Activated T-helper 1 cell treated with anti-CD3 and anti-CD28 coated beads, Interleukin-12 subunit alpha, Interleukin-12 subunit beta, Interleukin-2, Interleukin-4 antibody, amounts not matched to agents 30 ng/mL and 10 ng/mL and 1 ng/mL, durations not matched to agents 14 hours and 24 hours and 36 hours (primary cell): ENCODE measurements around the gene DHTKD1. TPM values are rescaled to one million over a fixed set of nuclear protein-coding genes. Genes with fewer than 3 reads are reported as not detected.
A peak's percentile ranks its signal among the peaks of the same experiment; 100 is the strongest.

Experiments used
- DNase-seq: peaks from one replicate; pipeline ENCODE4 v3.0.0; 2021; ENCODE audit warnings: low spot score
- H3K27ac Mint-ChIP-seq: one replicate; pipeline ENCODE4 v1.8.0; 2021; ENCODE audit warnings: mild to moderate bottlenecking, mixed read lengths
- H3K27me3 Mint-ChIP-seq: one replicate; pipeline ENCODE4 v1.8.0; 2022; ENCODE audit warnings: mild to moderate bottlenecking, moderate library complexity, mixed read lengths; ENCODE audit not compliant: insufficient read depth
- H3K36me3 Mint-ChIP-seq: one replicate; pipeline ENCODE4 v1.8.0; 2021; ENCODE audit warnings: low read depth, mixed read lengths
- H3K4me1 Mint-ChIP-seq: one replicate; pipeline ENCODE4 v1.8.0; 2021; ENCODE audit warnings: low read depth, mixed read lengths
- H3K4me3 Mint-ChIP-seq: one replicate; pipeline ENCODE4 v1.8.0; 2021; ENCODE audit warnings: mild to moderate bottlenecking, moderate library complexity, mixed read lengths
- H3K9me3 Mint-ChIP-seq: one replicate; pipeline ENCODE4 v1.8.0; 2021; ENCODE audit warnings: mixed read lengths
- intact Hi-C: fragments of 100-400 bp; cut with micrococcal nuclease; formaldehyde crosslinking; loops from one replicate; pipeline ENCODE4 v1.15.1; 2024
- total RNA-seq: library from RNA; stranded (reverse); gene quantifications from 2 replicates; pipeline ENCODE4 v1.2.3, GENCODE V29; 2022

Gene DHTKD1
- total RNA-seq, 1 donor from 2014 or later = 22.6 TPM

DNA sequence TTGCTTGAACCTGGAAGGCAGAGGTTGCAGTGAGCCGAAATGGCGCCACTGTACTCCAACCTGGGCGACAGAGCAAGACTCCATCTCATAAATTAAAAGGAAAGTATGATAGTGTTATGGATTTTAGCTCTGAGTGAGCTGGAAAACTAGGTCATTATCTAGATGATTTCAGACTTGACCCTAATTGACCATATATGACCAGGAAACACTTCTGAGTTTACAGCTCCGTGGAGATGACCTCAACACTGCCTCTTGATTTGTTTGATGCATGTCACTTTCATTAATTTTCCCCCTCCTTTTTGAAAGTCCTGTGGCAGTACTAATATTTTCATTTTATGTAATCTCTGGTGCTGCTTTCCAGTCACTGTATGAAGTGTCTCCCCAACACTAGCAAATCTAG lies 52.9 kb downstream of the DHTKD1 start:
- Mint-ChIP-seq H3K4me3 (peak overlapping the region; percentile 59), H3K27me3 (no peaks in the 10 kb centered on the region), H3K4me1 (peaks cover 34% of the 10 kb centered on the region), H3K36me3 (peaks cover 46% of the 10 kb centered on the region), H3K9me3 (no peaks in the 10 kb centered on the region), H3K27ac (peak overlapping the region; percentile 95)
- intact Hi-C loops = loop anchor here (1.0 to 10.0 kb wide), 9 partner anchors 8 to 1181 kb away; partner anchors contain the start of genes MCM10 and NUDT5
- DNase-seq = no peak

GRCh38 chr10:12129222-12130111 lies 60.7 kb downstream of the DHTKD1 start, which contains the start of gene SEC61A2:
SEC61A2 (plus strand) TSS chr10:12129677; CDS start chr10:12129788, 111 bp downstream.
- H3K27ac Mint-ChIP-seq = peak within 1 kb of the TSS; percentile 90
- peak within 1 kb of the TSS; percentile 94 for H3K4me3 Mint-ChIP-seq
- no peaks in the 10 kb centered on the region for H3K9me3 Mint-ChIP-seq
- peaks cover 49% of the 10 kb centered on the region for H3K4me1 Mint-ChIP-seq
- peak; percentile 99 for DNase-seq
- H3K27me3 Mint-ChIP-seq = no peaks in the 10 kb centered on the region
- intact Hi-C loops = loop anchor here (1.0 to 10.0 kb wide), 6 partner anchors 17 to 1219 kb away; partner anchors contain the start of genes DHTKD1, NUDT5, SEPHS1 and UPF2
- H3K36me3 Mint-ChIP-seq = peaks cover 23% of the 10 kb centered on the region

GRCh38 chr10:12130237-12130872 lies 61.6 kb downstream of the DHTKD1 start:
- H3K4me3 Mint-ChIP-seq = peak overlapping the region; percentile 94
- intact Hi-C loops = loop anchor here (1.0 kb wide), 1 partner anchor 65 kb away; the partner anchor contains the start of gene NUDT5
- H3K4me1 Mint-ChIP-seq = peaks cover 46% of the 10 kb centered on the region
- H3K27me3 Mint-ChIP-seq = no peaks in the 10 kb centered on the region
- H3K36me3 Mint-ChIP-seq = peaks cover 24% of the 10 kb centered on the region
- DNase-seq = peak; percentile 37
- H3K9me3 Mint-ChIP-seq = no peaks in the 10 kb centered on the region
- peak overlapping the region; percentile 90 for H3K27ac Mint-ChIP-seq

DNA sequence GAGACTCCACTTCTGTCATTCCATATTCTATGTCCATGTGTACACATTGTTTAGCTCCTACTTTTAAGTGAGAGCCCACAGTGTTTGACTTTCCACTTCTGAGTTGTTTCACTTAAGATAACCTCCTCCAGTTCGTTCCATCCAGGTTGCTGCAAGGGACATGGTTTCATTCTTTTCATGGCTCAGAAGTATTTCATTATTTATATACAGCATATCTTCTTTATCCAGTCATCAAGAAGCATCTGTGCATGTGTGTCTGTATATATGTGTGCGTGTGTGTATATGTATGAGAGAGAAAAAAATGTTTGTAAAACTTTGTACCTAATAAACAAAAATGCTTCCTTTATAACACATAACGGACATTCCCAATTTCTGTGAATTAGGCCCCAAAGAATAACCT lies 66.9 kb downstream of the DHTKD1 start:
- intact Hi-C loops = no loop called here
- H3K36me3 Mint-ChIP-seq = peaks cover 33% of the 10 kb centered on the region
- H3K9me3 Mint-ChIP-seq = no peaks in the 10 kb centered on the region
- DNase-seq = no peak
- no peak overlapping the region for H3K27ac Mint-ChIP-seq
- H3K4me1 Mint-ChIP-seq = peaks cover 19% of the 10 kb centered on the region
- H3K4me3 Mint-ChIP-seq = no peak overlapping the region
- no peaks in the 10 kb centered on the region for H3K27me3 Mint-ChIP-seq

GRCh38 chr10:12140038-12140437 lies 71.3 kb downstream of the DHTKD1 start:
- H3K27ac Mint-ChIP-seq = no peak overlapping the region
- H3K27me3 Mint-ChIP-seq = no peaks in the 10 kb centered on the region
- H3K4me1 Mint-ChIP-seq = peaks cover 3% of the 10 kb centered on the region
- H3K4me3 Mint-ChIP-seq = no peak overlapping the region
- H3K36me3 Mint-ChIP-seq = peaks cover 52% of the 10 kb centered on the region
- no peaks in the 10 kb centered on the region for H3K9me3 Mint-ChIP-seq
- no peak for DNase-seq
- intact Hi-C loops = no loop called here

GRCh38 chr10:12144538-12144937 lies 75.8 kb downstream of the DHTKD1 start:
- H3K9me3 Mint-ChIP-seq = no peaks in the 10 kb centered on the region
- no peak for DNase-seq
- peaks cover 3% of the 10 kb centered on the region for H3K4me1 Mint-ChIP-seq
- intact Hi-C loops = no loop called here
- H3K4me3 Mint-ChIP-seq = no peak overlapping the region
- H3K27me3 Mint-ChIP-seq = no peaks in the 10 kb centered on the region
- H3K36me3 Mint-ChIP-seq = peaks cover 54% of the 10 kb centered on the region
- H3K27ac Mint-ChIP-seq = no peak overlapping the region

DNA sequence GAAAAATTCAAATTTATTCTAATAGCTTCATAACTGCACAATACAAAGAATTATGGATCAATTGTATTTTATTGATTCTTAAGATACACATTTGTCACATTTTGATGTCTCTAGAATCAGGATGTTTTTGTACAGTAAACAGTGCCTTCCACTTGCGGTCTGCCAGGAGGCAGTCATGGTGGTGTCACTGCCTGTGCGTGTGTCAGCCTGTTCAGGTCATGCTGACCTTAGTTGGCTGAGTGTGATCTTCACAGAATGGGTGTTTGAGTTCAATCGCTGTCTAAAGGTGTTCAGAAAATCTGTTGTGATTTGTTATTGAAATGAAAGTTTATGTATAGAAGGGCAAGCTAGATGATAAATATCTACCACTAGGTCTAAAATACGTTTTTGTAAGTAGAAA lies 81.4 kb downstream of the DHTKD1 start:
- Mint-ChIP-seq H3K27me3 (no peaks in the 10 kb centered on the region), H3K4me3 (no peak overlapping the region), H3K36me3 (peaks cover 43% of the 10 kb centered on the region), H3K4me1 (peaks cover 10% of the 10 kb centered on the region), H3K27ac (no peak overlapping the region), H3K9me3 (no peaks in the 10 kb centered on the region)
- DNase-seq = no peak
- intact Hi-C loops = no loop called here

DNA sequence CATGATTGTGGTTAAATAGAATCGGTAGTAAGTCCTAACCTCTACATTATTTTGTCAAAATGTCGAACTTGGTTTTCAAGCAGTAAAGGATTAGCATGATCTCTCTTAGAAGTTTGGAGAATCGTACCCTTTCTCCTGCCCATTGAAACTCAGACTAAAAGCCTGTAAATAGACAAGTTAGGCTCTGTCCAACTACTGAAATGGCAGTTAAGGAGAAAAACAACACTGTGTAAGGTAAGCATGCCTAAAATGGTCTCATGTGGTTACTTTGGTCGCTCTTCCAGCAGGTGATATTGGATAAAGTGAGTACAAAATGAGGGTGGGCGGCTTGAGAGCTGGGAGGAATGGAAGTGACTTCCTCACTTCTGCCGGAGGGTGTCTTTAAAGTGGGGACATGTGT lies 85.8 kb downstream of the DHTKD1 start:
- Mint-ChIP-seq H3K27ac (no peak overlapping the region), H3K36me3 (peaks cover 37% of the 10 kb centered on the region), H3K4me1 (peaks cover 10% of the 10 kb centered on the region), H3K4me3 (no peak overlapping the region), H3K27me3 (no peaks in the 10 kb centered on the region), H3K9me3 (no peaks in the 10 kb centered on the region)
- DNase-seq = no peak
- intact Hi-C loops = no loop called here

GRCh38 chr10:12156367-12157123 lies 87.8 kb downstream of the DHTKD1 start:
- no peak for DNase-seq
- no peaks in the 10 kb centered on the region for H3K27me3 Mint-ChIP-seq
- H3K36me3 Mint-ChIP-seq = peaks cover 40% of the 10 kb centered on the region
- no peak overlapping the region for H3K27ac Mint-ChIP-seq
- H3K4me3 Mint-ChIP-seq = no peak overlapping the region
- no peaks in the 10 kb centered on the region for H3K9me3 Mint-ChIP-seq
- H3K4me1 Mint-ChIP-seq = peaks cover 6% of the 10 kb centered on the region
- intact Hi-C loops = no loop called here

DNA sequence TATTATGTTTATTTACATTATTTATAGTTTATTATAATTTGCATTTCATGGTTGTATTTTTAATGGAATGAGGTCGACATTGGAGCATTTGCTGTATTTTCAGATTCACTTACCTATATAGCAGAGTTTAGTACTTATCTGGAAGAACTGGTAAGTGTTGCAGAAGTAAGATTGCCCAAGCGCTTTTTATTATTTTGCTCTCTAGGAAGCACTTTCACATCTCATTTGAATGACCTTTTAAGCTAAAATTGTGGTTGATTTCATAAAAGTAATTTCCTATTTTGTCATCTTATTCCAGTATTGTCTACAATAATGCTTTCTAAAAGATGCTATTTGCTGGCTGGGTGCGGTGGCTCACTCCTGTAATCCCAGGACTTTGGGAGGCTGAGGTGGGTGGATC lies 89.4 kb downstream of the DHTKD1 start:
- no peak overlapping the region for H3K27ac Mint-ChIP-seq
- H3K4me3 Mint-ChIP-seq = no peak overlapping the region
- H3K27me3 Mint-ChIP-seq = no peaks in the 10 kb centered on the region
- intact Hi-C loops = no loop called here
- no peak for DNase-seq
- H3K36me3 Mint-ChIP-seq = peaks cover 42% of the 10 kb centered on the region
- H3K9me3 Mint-ChIP-seq = no peaks in the 10 kb centered on the region
- H3K4me1 Mint-ChIP-seq = peaks cover 6% of the 10 kb centered on the region

GRCh38 chr10:12160664-12161063 lies 91.9 kb downstream of the DHTKD1 start:
- no peaks in the 10 kb centered on the region for H3K4me1 Mint-ChIP-seq
- intact Hi-C loops = no loop called here
- H3K4me3 Mint-ChIP-seq = no peak overlapping the region
- H3K9me3 Mint-ChIP-seq = no peaks in the 10 kb centered on the region
- peaks cover 2% of the 10 kb centered on the region for H3K27me3 Mint-ChIP-seq
- no peak for DNase-seq
- H3K27ac Mint-ChIP-seq = no peak overlapping the region
- peaks cover 43% of the 10 kb centered on the region for H3K36me3 Mint-ChIP-seq

GRCh38 chr10:12162927-12163326 lies 94.2 kb downstream of the DHTKD1 start:
- intact Hi-C loops = no loop called here
- no peaks in the 10 kb centered on the region for H3K4me1 Mint-ChIP-seq
- DNase-seq = no peak
- peaks cover 44% of the 10 kb centered on the region for H3K36me3 Mint-ChIP-seq
- H3K27ac Mint-ChIP-seq = no peak overlapping the region
- H3K27me3 Mint-ChIP-seq = peaks cover 2% of the 10 kb centered on the region
- no peak overlapping the region for H3K4me3 Mint-ChIP-seq
- no peaks in the 10 kb centered on the region for H3K9me3 Mint-ChIP-seq
